Endothelial cell of umbilical vein (primary cell): ENCODE measurements around the gene SORCS1. TPM values are rescaled to one million over a fixed set of nuclear protein-coding genes. Genes with fewer than 3 reads are reported as not detected.

Experiments
- BruUV-seq: library from RNA; stranded (reverse); fragments of 400-500 nt; replicated peaks from 2 replicates; lab custom pipeline; 2021; lab: Mats Ljungman, UMichigan
- CTCF ChIA-PET: fragments of 300-600, 350-600 bp; sonication (Branson Sonifier 250); formaldehyde crosslinking; loops from one replicate; lab custom pipeline; 2021; ENCODE audit warnings: antibody characterized with exemption, inconsistent platforms; lab: Charles Lee
- POLR2A ChIA-PET: fragments of 300-600, 350-600 bp; sonication (Branson Sonifier 250); formaldehyde crosslinking; loops from one replicate; lab custom pipeline; 2021; ENCODE audit warnings: antibody characterized with exemption, inconsistent platforms; lab: Charles Lee
- DNase-seq: peaks from one replicate; pipeline ENCODE4 v3.0.0-alpha.2; 2011; ENCODE audit warnings: low read depth, low spot score
- FAIRE-seq: peaks from 2 replicates; lab custom pipeline; 2011; peaks lifted over from hg19 to GRCh38; lab: Jason Lieb, UNC
- H2AFZ ChIP-seq: 2 replicates; pipeline ENCODE4 v1.6.0; 2012; ENCODE audit warnings: low read depth, low read length, control low read depth, inconsistent platforms
- H3K27ac ChIP-seq: 2 replicates; pipeline ENCODE4 v1.5.1; 2011; ENCODE audit warnings: low read depth, mild to moderate bottlenecking, control low read depth, low read length, moderate library complexity; ENCODE audit not compliant: insufficient read depth
- H3K27me3 ChIP-seq, 2 experiments: 2 replicates each; pipeline versions ENCODE4 v1.6.0 to v1.6.1; 2011; ENCODE audit warnings: low read length in 2 of 2, mixed read lengths in 1 of 2; ENCODE audit not compliant: control insufficient read depth in 2 of 2, insufficient read depth in 2 of 2
- H3K36me3 ChIP-seq, 2 experiments: 2 replicates in 1 of 2; 3 replicates in 1 of 2; pipeline ENCODE4 v1.5.1; 2011; ENCODE audit warnings: low read length in 2 of 2, mild to moderate bottlenecking in 1 of 2, moderate library complexity in 1 of 2; ENCODE audit not compliant: control insufficient read depth in 2 of 2, insufficient read depth in 2 of 2; ENCODE audit errors: extremely low read depth in 1 of 2
- H3K4me1 ChIP-seq: 3 replicates; pipeline ENCODE4 v1.5.1; 2011; ENCODE audit warnings: mild to moderate bottlenecking, low read length; ENCODE audit not compliant: control insufficient read depth, insufficient read depth; ENCODE audit errors: extremely low read depth
- H3K4me2 ChIP-seq: 2 replicates; pipeline ENCODE4 v1.6.1; 2011; ENCODE audit warnings: low read length, control low read depth, mixed read lengths; ENCODE audit not compliant: insufficient read depth
- H3K4me3 ChIP-seq, 3 experiments: fragments of 200-600 bp in 1 of 3; sonication (generic), shearing (Covaris generic) in 1 of 3; replicated peaks in 1 of 3; 2 replicates each; pipeline ENCODE4 v1.5.1; 2011 to 2016; ENCODE audit warnings: control low read depth in 3 of 3, low read length in 3 of 3, mild to moderate bottlenecking in 2 of 3, inconsistent platforms in 1 of 3, low read depth in 1 of 3, moderate library complexity in 1 of 3; ENCODE audit not compliant: insufficient read depth in 1 of 3
- H3K79me2 ChIP-seq: 2 replicates; pipeline ENCODE4 v1.6.0; 2012; ENCODE audit warnings: low read length, inconsistent platforms; ENCODE audit not compliant: control insufficient read depth, insufficient read depth
- H3K9ac ChIP-seq: replicated peaks from 2 replicates; pipeline ENCODE3; 2011; ENCODE audit warnings: low read length, control low read depth; ENCODE audit not compliant: insufficient read depth; ENCODE audit errors: extremely low read depth
- H3K9me1 ChIP-seq: replicated peaks from 3 replicates; pipeline ENCODE4 v1.6.0; 2011; ENCODE audit warnings: mild to moderate bottlenecking, low read length; ENCODE audit not compliant: control insufficient read depth, insufficient read depth; ENCODE audit errors: extremely low read depth
- H3K9me3 ChIP-seq: replicated peaks from 2 replicates; pipeline ENCODE4 v1.5.1; 2012; ENCODE audit warnings: low read length, inconsistent platforms; ENCODE audit not compliant: control insufficient read depth, insufficient read depth
- H4K20me1 ChIP-seq: replicated peaks from 2 replicates; pipeline ENCODE3; 2011; ENCODE audit warnings: mild to moderate bottlenecking, low read length; ENCODE audit not compliant: control insufficient read depth, insufficient read depth; ENCODE audit errors: extremely low read depth
- EZH2 ChIP-seq: IDR thresholded peaks from 2 replicates; pipeline ENCODE4 v1.6.1; 2012; ENCODE audit warnings: borderline replicate concordance, low read depth, mild to moderate bottlenecking, moderate library complexity, low read length, inconsistent platforms; ENCODE audit not compliant: severe bottlenecking
- FOS ChIP-seq: IDR thresholded peaks from 2 replicates; pipeline ENCODE4 v1.6.1; 2011; ENCODE audit warnings: mild to moderate bottlenecking, low read length, moderate library complexity, borderline replicate concordance; ENCODE audit not compliant: insufficient read depth
- GATA2 ChIP-seq: IDR thresholded peaks from 2 replicates; pipeline ENCODE4 v1.7.0; 2011; ENCODE audit warnings: low read depth, mild to moderate bottlenecking, moderate library complexity, mixed read lengths, low read length; ENCODE audit not compliant: insufficient read length, insufficient read depth
- JUN ChIP-seq: IDR thresholded peaks from 2 replicates; pipeline ENCODE4 v1.6.1; 2011; ENCODE audit warnings: borderline replicate concordance, low read depth; ENCODE audit not compliant: insufficient read length, insufficient read depth
- MYC ChIP-seq: IDR thresholded peaks from one replicate; pipeline ENCODE4 v1.6.1; 2011; ENCODE audit warnings: mild to moderate bottlenecking, low read depth, low read length
- POLR2A ChIP-seq: IDR thresholded peaks from 2 replicates; pipeline ENCODE4 v1.6.1; 2012; ENCODE audit warnings: low read depth, mild to moderate bottlenecking, control low read depth, low read length
- POLR2AphosphoS5 ChIP-seq: IDR thresholded peaks from 2 replicates; pipeline ENCODE4 v1.6.1; 2012; ENCODE audit warnings: low read depth, mild to moderate bottlenecking, control low read depth, low read length, moderate library complexity; ENCODE audit not compliant: insufficient read depth
- dilution Hi-C: fragments of 300-500 bp; cut with MboI; formaldehyde crosslinking; loops from one replicate; pipeline ENCODE4 v1.15.0; 2019; ENCODE audit warnings: low sequenced_read_pairs; ENCODE audit not compliant: extremely low pct_ligation_motif_present
- intact Hi-C: fragments of 100-400 bp; cut with micrococcal nuclease; formaldehyde crosslinking; loops from one replicate; pipeline ENCODE4 v1.10.0; 2022
- polyA plus RNA-seq, 4 experiments: library from polyadenylated mRNA; depleted of rRNA in 3 of 4; stranded (reverse) in 3 of 4; unstranded in 1 of 4; fragments of >200 nt; gene quantifications; 2 replicates each; pipeline versions ENCODE4 v1.2.1 to v1.2.3, GENCODE V29; 2011 to 2012; ENCODE audit warnings: missing spikeins in 1 of 4
- total RNA-seq: library from RNA; stranded (reverse); gene quantifications from 2 replicates; pipeline ENCODE4 v1.2.3, GENCODE V29; 2021
- TF ChIP-seq, protein P1 (sequence below), 2 donors: IDR thresholded peaks; 1 replicate in 1 of 2; 2 replicates in 1 of 2; pipeline ENCODE4 v1.5.1; 2011; ENCODE audit warnings: low read length in 2 of 2, mild to moderate bottlenecking in 2 of 2, moderate library complexity in 2 of 2, control low read depth in 1 of 2, inconsistent platforms in 1 of 2, low read depth in 1 of 2; ENCODE audit not compliant: insufficient read depth in 1 of 2; ENCODE audit errors: extremely low read depth in 1 of 2
- TF ChIP-seq, protein P2 (sequence below): IDR thresholded peaks from 2 replicates; pipeline ENCODE4 v1.6.1; 2011; ENCODE audit not compliant: insufficient read depth, insufficient read length

Gene SORCS1
- total and polyA plus RNA-seq, 2 donors (not counting 3 experiments of a cell fraction or from before 2014, with no cell fraction given), result not detected

DNA sequence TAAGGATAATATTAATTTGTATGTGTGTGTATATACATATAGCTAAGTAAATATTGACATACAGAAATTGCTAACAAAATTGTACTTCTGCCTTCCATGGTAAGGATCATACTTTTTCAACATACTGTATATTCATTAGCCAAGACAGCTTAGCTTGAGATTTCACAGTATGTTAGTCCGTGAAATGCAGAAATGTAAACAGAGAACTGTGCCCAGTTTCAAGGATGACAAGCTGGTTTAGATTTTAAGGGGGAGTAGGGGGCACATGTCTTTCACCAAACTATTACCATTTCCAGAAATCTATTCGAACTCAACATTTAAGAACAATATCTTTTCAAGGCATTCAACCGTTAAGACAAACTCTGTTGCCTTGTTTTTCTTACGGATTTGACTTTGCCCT is 182.2 kb downstream of the SORCS1 start:
- no TSS peak for BruUV-seq
- Histone ChIP-seq H4K20me1 (no peaks in the 10 kb centered on the region), H3K9me3 (peaks cover 2% of the 10 kb centered on the region), H3K4me2 (no peak overlapping the region), H3K27me3 (no peaks in the 10 kb centered on the region), H3K4me1 (no peaks in the 10 kb centered on the region), H3K9ac (no peak overlapping the region), H3K9me1 (no peaks in the 10 kb centered on the region), H3K27ac (no peak overlapping the region), H3K36me3 (no peaks in the 10 kb centered on the region), H3K4me3 (no peak overlapping the region), H3K79me2 (no peaks in the 10 kb centered on the region), H2AFZ (no peak overlapping the region)
- DNase-seq, result no peak
- intact Hi-C loops, result no loop called here
- no peak for TF ChIP-seq POLR2A
- TF ChIP-seq, protein P1, sequence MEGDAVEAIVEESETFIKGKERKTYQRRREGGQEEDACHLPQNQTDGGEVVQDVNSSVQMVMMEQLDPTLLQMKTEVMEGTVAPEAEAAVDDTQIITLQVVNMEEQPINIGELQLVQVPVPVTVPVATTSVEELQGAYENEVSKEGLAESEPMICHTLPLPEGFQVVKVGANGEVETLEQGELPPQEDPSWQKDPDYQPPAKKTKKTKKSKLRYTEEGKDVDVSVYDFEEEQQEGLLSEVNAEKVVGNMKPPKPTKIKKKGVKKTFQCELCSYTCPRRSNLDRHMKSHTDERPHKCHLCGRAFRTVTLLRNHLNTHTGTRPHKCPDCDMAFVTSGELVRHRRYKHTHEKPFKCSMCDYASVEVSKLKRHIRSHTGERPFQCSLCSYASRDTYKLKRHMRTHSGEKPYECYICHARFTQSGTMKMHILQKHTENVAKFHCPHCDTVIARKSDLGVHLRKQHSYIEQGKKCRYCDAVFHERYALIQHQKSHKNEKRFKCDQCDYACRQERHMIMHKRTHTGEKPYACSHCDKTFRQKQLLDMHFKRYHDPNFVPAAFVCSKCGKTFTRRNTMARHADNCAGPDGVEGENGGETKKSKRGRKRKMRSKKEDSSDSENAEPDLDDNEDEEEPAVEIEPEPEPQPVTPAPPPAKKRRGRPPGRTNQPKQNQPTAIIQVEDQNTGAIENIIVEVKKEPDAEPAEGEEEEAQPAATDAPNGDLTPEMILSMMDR (IDR thresholded peaks at IDR 0.05; ENCODE audit: extremely low read depth in 1 of 2, insufficient read depth in 1 of 2, low read depth in 1 of 2, low read length in 2 of 2), result no peak
- ChIA-PET POLR2A (no interaction called here), CTCF (no interaction called here)
- dilution Hi-C loops, result no loop called here
- FAIRE-seq, result no peak

DNA sequence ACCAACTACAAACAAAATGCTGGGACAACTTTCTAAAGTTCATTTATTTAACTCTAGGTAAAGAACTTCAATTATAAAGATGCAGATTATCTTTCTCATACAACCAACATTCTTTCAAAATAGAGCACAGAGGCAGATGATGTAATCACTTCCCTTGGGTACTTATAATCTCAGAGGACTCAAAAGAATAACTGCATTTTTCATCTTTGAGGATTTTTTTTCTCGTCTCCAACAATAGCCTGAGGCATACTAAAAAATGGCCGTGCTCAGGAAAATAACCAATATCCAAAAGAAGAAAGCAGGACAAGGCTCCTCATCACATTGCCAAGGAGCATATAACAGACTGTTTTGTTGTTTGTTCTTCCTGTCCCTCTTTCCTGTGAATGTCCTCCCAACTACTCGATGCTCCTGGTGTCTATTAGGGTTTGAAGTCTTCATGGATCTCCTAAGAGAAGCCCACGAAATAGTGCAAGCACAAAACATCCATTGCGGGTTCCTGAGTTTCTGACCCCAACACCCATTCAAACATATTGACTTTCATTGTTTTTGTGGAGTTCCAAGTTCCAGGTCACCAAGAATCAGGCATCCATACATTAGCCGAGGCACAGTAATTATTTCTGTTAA is 182.9 kb downstream of the SORCS1 start:
- DNase-seq (no peak), FAIRE-seq (no peak)
- intact Hi-C loops (no loop called here), dilution Hi-C loops (no loop called here)
- H3K9ac ChIP-seq, result no peak overlapping the region
- ChIA-PET CTCF (no interaction called here), POLR2A (no interaction called here)
- no peak overlapping the region for H2AFZ ChIP-seq
- BruUV-seq, result no TSS peak
- H3K9me3 ChIP-seq, result peaks cover 2% of the 10 kb centered on the region
- H3K27me3 ChIP-seq, result no peaks in the 10 kb centered on the region
- no peak overlapping the region for H3K4me3 ChIP-seq
- no peak for TF ChIP-seq FOS
- TF ChIP-seq EZH2, result no peak
- TF ChIP-seq MYC, result no peak
- no peak for TF ChIP-seq JUN
- TF ChIP-seq, protein P1 (IDR thresholded peaks at IDR 0.05; ENCODE audit: extremely low read depth in 1 of 2, insufficient read depth in 1 of 2, low read depth in 1 of 2, low read length in 2 of 2), result no peak
- TF ChIP-seq POLR2A, result no peak
- no peak for TF ChIP-seq GATA2
- TF ChIP-seq POLR2AphosphoS5, result no peak
- TF ChIP-seq, protein P2, sequence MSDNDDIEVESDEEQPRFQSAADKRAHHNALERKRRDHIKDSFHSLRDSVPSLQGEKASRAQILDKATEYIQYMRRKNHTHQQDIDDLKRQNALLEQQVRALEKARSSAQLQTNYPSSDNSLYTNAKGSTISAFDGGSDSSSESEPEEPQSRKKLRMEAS, result no peak
- no peak overlapping the region for H3K27ac ChIP-seq
- no peaks in the 10 kb centered on the region for H3K9me1 ChIP-seq
- no peak overlapping the region for H3K4me2 ChIP-seq
- H4K20me1 ChIP-seq, result no peaks in the 10 kb centered on the region
- no peaks in the 10 kb centered on the region for H3K4me1 ChIP-seq
- no peaks in the 10 kb centered on the region for H3K36me3 ChIP-seq
- no peaks in the 10 kb centered on the region for H3K79me2 ChIP-seq
